Lower leg skin (tissue), 4 donors: ENCODE measurements around the gene SPINK8. TPM values are rescaled to one million over a fixed set of nuclear protein-coding genes. Genes with fewer than 3 reads are reported as not detected.

ENCODE experiments used
- DNase-seq, 2 donors: peaks; one replicate each; pipeline ENCODE4 v3.0.0-alpha.2; 2019; ENCODE audit warnings: low spot score in 2 of 2
- H3K4me3 ChIP-seq: fragments of 200-600 bp; sonication (generic); 2 replicates; pipeline ENCODE4 v1.5.1; 2017; ENCODE audit warnings: mild to moderate bottlenecking, low read depth; ENCODE audit not compliant: poor library complexity, severe bottlenecking
- CTCF ChIP-seq, 3 donors: fragments of 450-650 bp; IDR thresholded peaks; one replicate each; pipeline ENCODE4 v1.5.1; 2016; ENCODE audit warnings: antibody characterized with exemption in 3 of 3, mild to moderate bottlenecking in 3 of 3, moderate library complexity in 2 of 3
- POLR2A ChIP-seq, 2 donors: fragments of 450-650 bp; IDR thresholded peaks; one replicate each; pipeline ENCODE4 v1.6.1; 2016 to 2017; ENCODE audit warnings: antibody characterized with exemption in 2 of 2, mild to moderate bottlenecking in 1 of 2, moderate library complexity in 1 of 2
- WGBS, 2 donors: methylation state at CpG; one replicate each; pipeline ENCODE4 v1.1.5; 2018; 5-methylcytosine and 5-hydroxymethylcytosine counted together
- intact Hi-C: fragments of 100-400 bp; cut with DNase I; formaldehyde crosslinking; loops from one replicate; pipeline ENCODE4 v1.15.0; 2023; ENCODE audit warnings: low total_unique reads
- total RNA-seq, 4 donors: library from RNA; depleted of rRNA; stranded (reverse); fragments of >200 nt; gene quantifications; one replicate each; pipeline ENCODE4 v1.1.0, GENCODE V29; 2016

Gene SPINK8
- total RNA-seq, 4 donors from 2014 or later: not detected

GRCh38 chr3:48369693-48370332, 36.4 kb upstream of the SPINK8 start:
- TF ChIP-seq POLR2A (IDR thresholded peaks at IDR 0.05) (no peak), CTCF (IDR thresholded peaks at IDR 0.05) (no peak)
- intact Hi-C loops: no loop called here
- H3K4me3 ChIP-seq: no peak overlapping the region
- WGBS, 2 donors: 66 to 74% methylated on average over 7 of the region's 7 CpGs
- DNase-seq: no peak

- DNase-seq: no peak
- no peak overlapping the region for H3K4me3 ChIP-seq
- intact Hi-C loops: no loop called here
- TF ChIP-seq POLR2A (IDR thresholded peaks at IDR 0.05) (no peak), CTCF (IDR thresholded peaks at IDR 0.05) (no peak)
These were observed 33.7 kb upstream of the SPINK8 start for GRCh38 chr3:48367201-48367600.

- intact Hi-C loops: no loop called here
- TF ChIP-seq CTCF (IDR thresholded peaks at IDR 0.05) (no peak), POLR2A (IDR thresholded peaks at IDR 0.05) (no peak)
- 38 to 54% methylated on average over 1 of the region's 1 CpG for WGBS, 2 donors
- H3K4me3 ChIP-seq: no peak overlapping the region
- no peak for DNase-seq
These were observed 31.4 kb upstream of the SPINK8 start for GRCh38 chr3:48364840-48365239.

- intact Hi-C loops: no loop called here
- DNase-seq: no peak
- H3K4me3 ChIP-seq: no peak overlapping the region
- TF ChIP-seq CTCF (IDR thresholded peaks at IDR 0.05) (no peak), POLR2A (IDR thresholded peaks at IDR 0.05) (no peak)
These were observed 28.5 kb upstream of the SPINK8 start for GRCh38 chr3:48361928-48362327.

- no peak for DNase-seq
- WGBS, 2 donors: 60 to 76% methylated on average over 1 of the region's 1 CpG
These were observed 23.0 kb upstream of the SPINK8 start for GRCh38 chr3:48356419-48356818.

More at GRCh38 chr3:48356419-48356818, 23.0 kb upstream of the SPINK8 start:
- intact Hi-C loops: no loop called here
- TF ChIP-seq CTCF (IDR thresholded peaks at IDR 0.05) (no peak), POLR2A (IDR thresholded peaks at IDR 0.05) (no peak)
- H3K4me3 ChIP-seq: no peak overlapping the region
